RPMI7951 (cell line): ENCODE data around the gene EEFSEC. TPM values are rescaled to one million over a fixed set of nuclear protein-coding genes. Genes with fewer than 3 reads are reported as not detected.

ENCODE experiments used
- DNase-seq: peaks from one replicate; pipeline ENCODE4 v3.0.0-alpha.2; 2012; ENCODE audit warnings: low read depth
- total RNA-seq: library from RNA; depleted of rRNA; stranded (reverse); fragments of >200 nt; shearing (Covaris generic); gene quantifications from 2 replicates; pipeline ENCODE4 v1.2.3, GENCODE V29; 2014

Gene EEFSEC
- total RNA-seq, 1 experiment from 2014 or later: 11.1 TPM

GRCh38 chr3:128217702-128218547 is 64.6 kb downstream of the EEFSEC start:
- DNase-seq: peak; percentile 88

- no peak for DNase-seq
Measured at GRCh38 chr3:128218548-128219257, 65.4 kb downstream of the EEFSEC start.

GRCh38 chr3:128221328-128221727 is 68.0 kb downstream of the EEFSEC start:
- DNase-seq: no peak

GRCh38 chr3:128222796-128223385 is 69.6 kb downstream of the EEFSEC start:
- DNase-seq: peak; percentile 69

GRCh38 chr3:128226186-128226725 is 73.0 kb downstream of the EEFSEC start:
- DNase-seq: peak; percentile 37

- peak; percentile 51 for DNase-seq
Measured at GRCh38 chr3:128226795-128227395, 73.6 kb downstream of the EEFSEC start.

GRCh38 chr3:128227507-128227906 is 74.2 kb downstream of the EEFSEC start:
- no peak for DNase-seq

GRCh38 chr3:128228366-128228910 is 75.2 kb downstream of the EEFSEC start:
- DNase-seq: no peak

GRCh38 chr3:128229106-128229857 is 76.0 kb downstream of the EEFSEC start:
- no peak for DNase-seq

GRCh38 chr3:128231606-128232005 is 78.3 kb downstream of the EEFSEC start:
- DNase-seq: no peak

- DNase-seq: no peak
Measured at GRCh38 chr3:128232376-128233178, 79.3 kb downstream of the EEFSEC start.

- no peak for DNase-seq
Measured at GRCh38 chr3:128235207-128235926, 82.1 kb downstream of the EEFSEC start.

GRCh38 chr3:128236657-128237056 is 83.4 kb downstream of the EEFSEC start:
- DNase-seq: no peak

- DNase-seq: no peak
Measured at GRCh38 chr3:128237348-128238183, 84.3 kb downstream of the EEFSEC start.

- peak; percentile 17 for DNase-seq
Measured at GRCh38 chr3:128238184-128238489, 84.9 kb downstream of the EEFSEC start.

- DNase-seq: no peak
Measured at GRCh38 chr3:128239304-128239703, 86.0 kb downstream of the EEFSEC start.

- DNase-seq: no peak
Measured at GRCh38 chr3:128240232-128240631, 87.0 kb downstream of the EEFSEC start.

- DNase-seq: no peak
Measured at GRCh38 chr3:128241741-128242140, 88.5 kb downstream of the EEFSEC start.
